ENCODE measurements around the gene PODXL.

PODXL gene

GRCh38 chr7:131602994-131603372, 46.6 kb upstream of the PODXL start:
- H3K27me3 ChIP-seq (ENCODE audit: control insufficient read depth in 3 of 3, insufficient read depth in 3 of 3, low read depth in 1 of 3, low read length in 3 of 3) = no peaks in the 10 kb centered on the region
- H2BK15ac ChIP-seq (ENCODE audit: low read length) = peak overlapping the region; percentile 63
- no CpG with 5 or more reads among the region's 5 CpGs for WGBS, 2 donors (ENCODE audit: extremely low coverage in 2 of 2, insufficient read length in 2 of 2, insufficient replicate concordance in 1 of 2)
- H3K27ac ChIP-seq (replicated peaks; ENCODE audit: low read length) = no peak overlapping the region
- no peak for DNase-seq (ENCODE audit: low spot score)
- peak overlapping the region; percentile 85 for H2BK120ac ChIP-seq (ENCODE audit: low read depth, low read length)
- H3K4ac ChIP-seq (ENCODE audit: low read length) = no peak overlapping the region
- peak overlapping the region; percentile 85 for H4K91ac ChIP-seq (ENCODE audit: low read depth, low read length, poor library complexity)
- H3K9ac ChIP-seq (ENCODE audit: low read depth, low read length, poor library complexity) = no peak overlapping the region
- H2BK12ac ChIP-seq (ENCODE audit: low read length) = peak overlapping the region; percentile 59
- no peaks in the 10 kb centered on the region for H3K79me1 ChIP-seq (ENCODE audit: low read depth, low read length)
- no peak overlapping the region for H3K4me2 ChIP-seq (ENCODE audit: insufficient read depth, low read length, poor library complexity, severe bottlenecking)
- peaks cover 66 to 76% of the 10 kb centered on the region in 2 donors for H3K4me1 ChIP-seq (ENCODE audit: control insufficient read depth in 2 of 2, insufficient read depth in 1 of 2, low read depth in 1 of 2, low read length in 2 of 2)
- H3K4me3 ChIP-seq (ENCODE audit: low read length in 2 of 2) = no peak overlapping the region
- H3K36me3 ChIP-seq (replicated peaks in 1 of 2; ENCODE audit: control insufficient read depth in 2 of 2, insufficient read depth in 2 of 2, low read length in 2 of 2) = no peaks in the 10 kb centered on the region
- H3K14ac ChIP-seq (ENCODE audit: low read length) = no peak overlapping the region
- H2AK5ac ChIP-seq (ENCODE audit: low read depth, low read length) = peak overlapping the region; percentile 79
- no peak overlapping the region for H3K23ac ChIP-seq (ENCODE audit: low read depth, low read length, poor library complexity)
- peak overlapping the region; percentile 97 for H3K18ac ChIP-seq (ENCODE audit: low read length)
- no peaks in the 10 kb centered on the region for H3K9me3 ChIP-seq (replicated peaks in 1 of 2; ENCODE audit: control insufficient read depth in 2 of 2, insufficient read depth in 1 of 2, low read depth in 1 of 2, low read length in 2 of 2)
- H4K8ac ChIP-seq (ENCODE audit: low read depth, low read length) = no peak overlapping the region
- peak overlapping the region; percentile 63 for H2BK5ac ChIP-seq (ENCODE audit: low read length)
- peak overlapping the region; percentile 21 for H2AFZ ChIP-seq (ENCODE audit: low read length)

- Histone ChIP-seq H3K27me3 (ENCODE audit: control insufficient read depth in 3 of 3, insufficient read depth in 3 of 3, low read depth in 1 of 3, low read length in 3 of 3) (no peaks in the 10 kb centered on the region), H3K9ac (ENCODE audit: low read depth, low read length, poor library complexity) (no peak overlapping the region), H3K14ac (ENCODE audit: low read length) (no peak overlapping the region), H3K9me3 (replicated peaks in 1 of 2; ENCODE audit: control insufficient read depth in 2 of 2, insufficient read depth in 1 of 2, low read depth in 1 of 2, low read length in 2 of 2) (no peaks in the 10 kb centered on the region), H2BK15ac (ENCODE audit: low read length) (peak overlapping the region; percentile 63), H3K18ac (ENCODE audit: low read length) (peak overlapping the region; percentile 97), H3K4me3 (ENCODE audit: low read length in 2 of 2) (no peak overlapping the region), H3K79me1 (ENCODE audit: low read depth, low read length) (no peaks in the 10 kb centered on the region), H2AK5ac (ENCODE audit: low read depth, low read length) (peak overlapping the region; percentile 79), H3K4ac (ENCODE audit: low read length) (peak overlapping the region; percentile 24), H2BK120ac (ENCODE audit: low read depth, low read length) (peak overlapping the region; percentile 85), H2AFZ (ENCODE audit: low read length) (peak overlapping the region; percentile 21), H3K4me1 (ENCODE audit: control insufficient read depth in 2 of 2, insufficient read depth in 1 of 2, low read depth in 1 of 2, low read length in 2 of 2) (peaks cover 61 to 71% of the 10 kb centered on the region in 2 donors), H3K4me2 (ENCODE audit: insufficient read depth, low read length, poor library complexity, severe bottlenecking) (no peak overlapping the region), H3K36me3 (replicated peaks in 1 of 2; ENCODE audit: control insufficient read depth in 2 of 2, insufficient read depth in 2 of 2, low read length in 2 of 2) (no peaks in the 10 kb centered on the region), H3K23ac (ENCODE audit: low read depth, low read length, poor library complexity) (no peak overlapping the region), H2BK12ac (ENCODE audit: low read length) (peak overlapping the region; percentile 66), H4K91ac (ENCODE audit: low read depth, low read length, poor library complexity) (peak overlapping the region; percentile 97), H3K27ac (replicated peaks; ENCODE audit: low read length) (no peak overlapping the region), H2BK5ac (ENCODE audit: low read length) (peak overlapping the region; percentile 63), H4K8ac (ENCODE audit: low read depth, low read length) (peak overlapping the region; percentile 84)
- no peak for DNase-seq (ENCODE audit: low spot score)
- WGBS, 2 donors (ENCODE audit: extremely low coverage in 2 of 2, insufficient read length in 2 of 2, insufficient replicate concordance in 1 of 2) = no CpG with 5 or more reads among the region's 12 CpGs
Measured at GRCh38 chr7:131602304-131602993, 46.0 kb upstream of the PODXL start.

GRCh38 chr7:131600085-131600881, 43.9 kb upstream of the PODXL start:
- Histone ChIP-seq H4K8ac (ENCODE audit: low read depth, low read length) (no peak overlapping the region), H3K79me1 (ENCODE audit: low read depth, low read length) (no peaks in the 10 kb centered on the region), H2AFZ (ENCODE audit: low read length) (peak overlapping the region; percentile 52), H3K27me3 (ENCODE audit: control insufficient read depth in 3 of 3, insufficient read depth in 3 of 3, low read depth in 1 of 3, low read length in 3 of 3) (no peaks in the 10 kb centered on the region), H3K4me2 (ENCODE audit: insufficient read depth, low read length, poor library complexity, severe bottlenecking) (no peak overlapping the region), H3K9ac (ENCODE audit: low read depth, low read length, poor library complexity) (peak overlapping the region; percentile 0), H2AK5ac (ENCODE audit: low read depth, low read length) (peak overlapping the region; percentile 8), H2BK5ac (ENCODE audit: low read length) (peak overlapping the region; percentile 84), H2BK15ac (ENCODE audit: low read length) (no peak overlapping the region), H4K91ac (ENCODE audit: low read depth, low read length, poor library complexity) (no peak overlapping the region), H3K4ac (ENCODE audit: low read length) (peak overlapping the region; percentile 8), H3K4me3 (ENCODE audit: low read length in 2 of 2) (peak overlapping the region in 1 of 2 donors; percentile 3), H3K27ac (replicated peaks; ENCODE audit: low read length) (peak overlapping the region; percentile 93), H3K23ac (ENCODE audit: low read depth, low read length, poor library complexity) (no peak overlapping the region), H3K18ac (ENCODE audit: low read length) (peak overlapping the region; percentile 94), H3K4me1 (ENCODE audit: control insufficient read depth in 2 of 2, insufficient read depth in 1 of 2, low read depth in 1 of 2, low read length in 2 of 2) (peaks cover 44 to 49% of the 10 kb centered on the region in 2 donors), H2BK120ac (ENCODE audit: low read depth, low read length) (peak overlapping the region; percentile 73), H3K9me3 (replicated peaks in 1 of 2; ENCODE audit: control insufficient read depth in 2 of 2, insufficient read depth in 1 of 2, low read depth in 1 of 2, low read length in 2 of 2) (no peaks in the 10 kb centered on the region), H2BK12ac (ENCODE audit: low read length) (no peak overlapping the region), H3K36me3 (replicated peaks in 1 of 2; ENCODE audit: control insufficient read depth in 2 of 2, insufficient read depth in 2 of 2, low read length in 2 of 2) (no peaks in the 10 kb centered on the region), H3K14ac (ENCODE audit: low read length) (peak overlapping the region; percentile 48)
- peak; percentile 78 for DNase-seq (ENCODE audit: low spot score)
- no CpG with 5 or more reads among the region's 11 CpGs for WGBS, 2 donors (ENCODE audit: extremely low coverage in 2 of 2, insufficient read length in 2 of 2, insufficient replicate concordance in 1 of 2)

GRCh38 chr7:131596785-131597184, 40.4 kb upstream of the PODXL start:
- Histone ChIP-seq H3K23ac (ENCODE audit: low read depth, low read length, poor library complexity) (no peak overlapping the region), H3K9me3 (replicated peaks in 1 of 2; ENCODE audit: control insufficient read depth in 2 of 2, insufficient read depth in 1 of 2, low read depth in 1 of 2, low read length in 2 of 2) (no peaks in the 10 kb centered on the region), H2BK12ac (ENCODE audit: low read length) (no peak overlapping the region), H3K4me1 (ENCODE audit: control insufficient read depth in 2 of 2, insufficient read depth in 1 of 2, low read depth in 1 of 2, low read length in 2 of 2) (peaks cover 22 to 23% of the 10 kb centered on the region in 2 donors), H2AFZ (ENCODE audit: low read length) (no peak overlapping the region), H2BK5ac (ENCODE audit: low read length) (no peak overlapping the region), H3K4me3 (ENCODE audit: low read length in 2 of 2) (no peak overlapping the region), H3K4me2 (ENCODE audit: insufficient read depth, low read length, poor library complexity, severe bottlenecking) (no peak overlapping the region), H3K9ac (ENCODE audit: low read depth, low read length, poor library complexity) (no peak overlapping the region), H2BK120ac (ENCODE audit: low read depth, low read length) (no peak overlapping the region), H2AK5ac (ENCODE audit: low read depth, low read length) (no peak overlapping the region), H4K91ac (ENCODE audit: low read depth, low read length, poor library complexity) (no peak overlapping the region), H3K18ac (ENCODE audit: low read length) (no peak overlapping the region), H3K4ac (ENCODE audit: low read length) (no peak overlapping the region), H3K27ac (replicated peaks; ENCODE audit: low read length) (no peak overlapping the region), H3K36me3 (replicated peaks in 1 of 2; ENCODE audit: control insufficient read depth in 2 of 2, insufficient read depth in 2 of 2, low read length in 2 of 2) (no peaks in the 10 kb centered on the region), H4K8ac (ENCODE audit: low read depth, low read length) (no peak overlapping the region), H2BK15ac (ENCODE audit: low read length) (no peak overlapping the region), H3K27me3 (ENCODE audit: control insufficient read depth in 3 of 3, insufficient read depth in 3 of 3, low read depth in 1 of 3, low read length in 3 of 3) (no peaks in the 10 kb centered on the region), H3K79me1 (ENCODE audit: low read depth, low read length) (no peaks in the 10 kb centered on the region), H3K14ac (ENCODE audit: low read length) (no peak overlapping the region)
- DNase-seq (ENCODE audit: low spot score) = no peak
- WGBS, 2 donors (ENCODE audit: extremely low coverage in 2 of 2, insufficient read length in 2 of 2, insufficient replicate concordance in 1 of 2) = no CpG with 5 or more reads among the region's 6 CpGs

Data from neuronal stem cell (in vitro differentiated cells).